NCI-H187 (cell line): Measurements from ENCODE around the gene RAMP3.
"Not testable (repeated sequence)": the region's sequence is repeated elsewhere in the genome, so short reads cannot be mapped to it uniquely, and the experiment has no call there.

Experiments used
- DNase-seq, 2 experiments: peaks; one replicate each; lab custom pipeline; 2025; lab: John Stamatoyannopoulos, UW

RAMP3 gene

GRCh38 chr7:45132708-45133320 lies 24.8 kb upstream of the RAMP3 start:
- no peak for DNase-seq

- no peak for DNase-seq
Observed at GRCh38 chr7:45133352-45133751, 24.2 kb upstream of the RAMP3 start.

GRCh38 chr7:45133877-45134276 lies 23.7 kb upstream of the RAMP3 start:
- DNase-seq = no peak

GRCh38 chr7:45136106-45137060 lies 21.2 kb upstream of the RAMP3 start:
- DNase-seq = peak; percentile 34 to 37

GRCh38 chr7:45138433-45139267 lies 18.9 kb upstream of the RAMP3 start:
- no peak for DNase-seq

- DNase-seq = no peak
Observed at GRCh38 chr7:45140827-45141226, 16.8 kb upstream of the RAMP3 start.

GRCh38 chr7:45143616-45144015 lies 14.0 kb upstream of the RAMP3 start:
- DNase-seq = no peak

GRCh38 chr7:45145881-45146280 lies 11.7 kb upstream of the RAMP3 start:
- DNase-seq = no peak

GRCh38 chr7:45146531-45147379 lies 10.8 kb upstream of the RAMP3 start:
- DNase-seq = no peak

- DNase-seq = no peak
Observed at GRCh38 chr7:45147858-45148652, 9.5 kb upstream of the RAMP3 start.

GRCh38 chr7:45148653-45148973 lies 9.0 kb upstream of the RAMP3 start:
- DNase-seq = no peak

GRCh38 chr7:45149606-45150005 lies 8.0 kb upstream of the RAMP3 start:
- DNase-seq = no peak

GRCh38 chr7:45150199-45150598 lies 7.4 kb upstream of the RAMP3 start:
- DNase-seq = no peak

GRCh38 chr7:45151131-45151684 lies 6.4 kb upstream of the RAMP3 start:
- DNase-seq = no peak

- no peak for DNase-seq
Observed at GRCh38 chr7:45151967-45152366, 5.6 kb upstream of the RAMP3 start.

GRCh38 chr7:45153233-45153632 lies 4.4 kb upstream of the RAMP3 start:
- DNase-seq = no peak

GRCh38 chr7:45153861-45154260 lies 3.7 kb upstream of the RAMP3 start:
- not testable (repeated sequence) for DNase-seq

GRCh38 chr7:45155357-45155900 lies 2.2 kb upstream of the RAMP3 start:
- no peak for DNase-seq

GRCh38 chr7:45155941-45156340 lies 1.6 kb upstream of the RAMP3 start:
- no peak for DNase-seq
